CD14-positive monocyte (primary cell): ENCODE results near the gene ADGRF1. TPM values are rescaled to one million over a fixed set of nuclear protein-coding genes. Genes with fewer than 3 reads are reported as not detected.

Source experiments
- DNase-seq, 3 donors: peaks; one replicate each; pipeline ENCODE4 v3.0.0-alpha.2; 2011 to 2022
- H2AFZ ChIP-seq: 2 replicates; pipeline ENCODE4 v1.6.0; 2012; ENCODE audit warnings: mild to moderate bottlenecking, low read depth, low read length, inconsistent platforms; ENCODE audit not compliant: insufficient read depth, poor library complexity, severe bottlenecking
- H3K27ac ChIP-seq, 2 donors: 1 replicate in 1 of 2; 2 replicates in 1 of 2; pipeline ENCODE4 v1.5.1; 2012 to 2013; ENCODE audit warnings: low read length in 2 of 2, control low read depth in 1 of 2, inconsistent platforms in 1 of 2, low read depth in 1 of 2, mild to moderate bottlenecking in 1 of 2
- H3K27me3 ChIP-seq, 2 donors: one replicate each; pipeline versions ENCODE4 v1.6.0 to v1.6.1; 2011 to 2013; ENCODE audit warnings: low read length in 2 of 2; ENCODE audit not compliant: control insufficient read depth in 2 of 2, insufficient read depth in 2 of 2
- H3K36me3 ChIP-seq, 2 donors: replicated peaks in 1 of 2; 1 replicate in 1 of 2; 2 replicates in 1 of 2; pipeline versions ENCODE4 v1.5.1 to v1.6.1; 2012 to 2013; ENCODE audit warnings: low read length in 2 of 2, control low read depth in 1 of 2, inconsistent platforms in 1 of 2, mild to moderate bottlenecking in 1 of 2; ENCODE audit not compliant: insufficient read depth in 2 of 2, control insufficient read depth in 1 of 2
- H3K4me1 ChIP-seq, 2 donors: 1 replicate in 1 of 2; 2 replicates in 1 of 2; pipeline versions ENCODE4 v1.5.1 to v1.6.1; 2012 to 2013; ENCODE audit warnings: low read length in 2 of 2, control low read depth in 1 of 2, inconsistent platforms in 1 of 2, mild to moderate bottlenecking in 1 of 2, moderate library complexity in 1 of 2; ENCODE audit not compliant: insufficient read depth in 2 of 2, control insufficient read depth in 1 of 2
- H3K4me2 ChIP-seq: replicated peaks from 2 replicates; pipeline ENCODE3; 2012; ENCODE audit warnings: low read length, moderate library complexity, mild to moderate bottlenecking; ENCODE audit not compliant: poor library complexity, severe bottlenecking; ENCODE audit errors: extremely low read depth
- H3K4me3 ChIP-seq, 3 experiments: fragments of 200-600 bp in 1 of 3; sonication (generic) in 1 of 3; replicated peaks in 1 of 3; 1 replicate in 2 of 3; 2 replicates in 1 of 3; pipeline ENCODE4 v1.5.1; 2011 to 2013; ENCODE audit warnings: low read length in 3 of 3, mild to moderate bottlenecking in 3 of 3, control low read depth in 2 of 3, low read depth in 2 of 3, inconsistent platforms in 1 of 3, moderate library complexity in 1 of 3
- H3K79me2 ChIP-seq: 2 replicates; pipeline ENCODE4 v1.6.0; 2012; ENCODE audit warnings: mild to moderate bottlenecking, control low read depth, inconsistent platforms, low read length, moderate library complexity; ENCODE audit not compliant: insufficient read depth
- H3K9ac ChIP-seq: 2 replicates; pipeline ENCODE4 v1.6.0; 2017; ENCODE audit warnings: low read length, mild to moderate bottlenecking; ENCODE audit not compliant: insufficient read depth, poor library complexity, severe bottlenecking
- H3K9me3 ChIP-seq, 2 donors: replicated peaks in 1 of 2; 1 replicate in 1 of 2; 2 replicates in 1 of 2; pipeline versions ENCODE4 v1.5.1 to v1.6.1; 2012 to 2013; ENCODE audit warnings: low read length in 2 of 2, control low read depth in 1 of 2; ENCODE audit not compliant: control insufficient read depth in 1 of 2, insufficient read depth in 1 of 2
- H4K20me1 ChIP-seq: 2 replicates; pipeline ENCODE4 v1.6.0; 2012; ENCODE audit warnings: mild to moderate bottlenecking, low read length, control low read depth, moderate library complexity; ENCODE audit not compliant: insufficient read depth
- H3K27ac Mint-ChIP-seq, 7 donors: one replicate each; pipeline ENCODE4 v1.8.0; 2020; ENCODE audit warnings: mild to moderate bottlenecking in 7 of 7, mixed read lengths in 7 of 7, moderate library complexity in 6 of 7, inconsistent platforms in 2 of 7
- H3K27me3 Mint-ChIP-seq, 3 donors: one replicate each; pipeline ENCODE4 v1.8.0; 2021 to 2022; ENCODE audit warnings: low read depth in 3 of 3, mild to moderate bottlenecking in 3 of 3, mixed read lengths in 3 of 3, moderate library complexity in 3 of 3, inconsistent platforms in 1 of 3
- H3K36me3 Mint-ChIP-seq, 2 donors: one replicate each; pipeline ENCODE4 v1.8.0; 2020; ENCODE audit warnings: mixed read lengths in 2 of 2, inconsistent platforms in 1 of 2, mild to moderate bottlenecking in 1 of 2
- H3K4me1 Mint-ChIP-seq: one replicate; pipeline ENCODE4 v1.8.0; 2020; ENCODE audit warnings: mild to moderate bottlenecking, mixed read lengths
- H3K4me3 Mint-ChIP-seq, 2 donors: one replicate each; pipeline ENCODE4 v1.8.0; 2020; ENCODE audit warnings: mild to moderate bottlenecking in 2 of 2, mixed read lengths in 2 of 2, moderate library complexity in 1 of 2
- H3K9me3 Mint-ChIP-seq, 7 donors: one replicate each; pipeline ENCODE4 v1.8.0; 2020 to 2022; ENCODE audit warnings: mixed read lengths in 7 of 7, mild to moderate bottlenecking in 6 of 7, moderate library complexity in 6 of 7, inconsistent platforms in 2 of 7
- CTCF ChIP-seq: fragments of 200-600 bp; IDR thresholded peaks from one replicate; pipeline ENCODE4 v1.8.0; 2022; ENCODE audit warnings: antibody characterized with exemption, mild to moderate bottlenecking
- WGBS: methylation state at CpG from one replicate; pipeline ENCODE4 v1.1.5; 2013; ENCODE audit warnings: missing lambda C conversion rate; ENCODE audit not compliant: insufficient coverage; 5-methylcytosine and 5-hydroxymethylcytosine counted together
- intact Hi-C, 2 donors: fragments of 100-400 bp; cut with micrococcal nuclease; formaldehyde crosslinking; loops; one replicate each; pipeline versions ENCODE4 v1.15.0 to v1.15.1; 2023
- polyA plus RNA-seq, 3 donors: library from polyadenylated mRNA; depleted of rRNA in 1 of 3; unstranded in 2 of 3; stranded (reverse) in 1 of 3; fragments of 300-500 nt in 2 of 3; fragments of >200 nt in 1 of 3; fragmentation: Illumina TruSeq in 2 of 3; gene quantifications; 1 replicate in 2 of 3; 2 replicates in 1 of 3; pipeline ENCODE4 v1.2.3, GENCODE V29; 2012 to 2021

ADGRF1 gene
- polyA plus RNA-seq, 3 donors, result 0.03 TPM; not detected in 2

- intact Hi-C loops, result no loop called here
Observed at GRCh38 chr6:47032974-47033765, 9.0 kb downstream of the ADGRF1 start.

GRCh38 chr6:47031656-47032055, 10.5 kb downstream of the ADGRF1 start:
- Histone ChIP-seq H2AFZ (no peak overlapping the region), H3K27me3 (peaks cover 0 to 7% of the 10 kb centered on the region in 2 donors), H3K4me3 (no peak overlapping the region), H3K9me3 (no peaks in the 10 kb centered on the region), H3K9ac (no peak overlapping the region), H3K27ac (no peak overlapping the region), H4K20me1 (no peaks in the 10 kb centered on the region), H3K4me1 (no peaks in the 10 kb centered on the region), H3K36me3 (no peaks in the 10 kb centered on the region), H3K4me2 (no peak overlapping the region), H3K79me2 (no peaks in the 10 kb centered on the region)
- Mint-ChIP-seq H3K36me3 (no peaks in the 10 kb centered on the region), H3K4me3 (no peak overlapping the region), H3K9me3 (peaks cover 0 to 5% (median 0%) of the 10 kb centered on the region in 7 donors), H3K27ac (no peak overlapping the region), H3K4me1 (peaks cover 6% of the 10 kb centered on the region), H3K27me3 (peaks cover 0 to 9% (median 4%) of the 10 kb centered on the region in 3 donors)
- no CpG with 5 or more reads among the region's 3 CpGs for WGBS
- TF ChIP-seq CTCF, result no peak
- intact Hi-C loops, result no loop called here
- DNase-seq, result no peak

More at GRCh38 chr6:47032974-47033765, 9.0 kb downstream of the ADGRF1 start:
- no peaks in the 10 kb centered on the region for H3K36me3 ChIP-seq
- H3K27ac ChIP-seq, result no peak overlapping the region
- no peaks in the 10 kb centered on the region for H4K20me1 ChIP-seq
- H3K9ac ChIP-seq, result no peak overlapping the region
- peaks cover 0 to 5% (median 0%) of the 10 kb centered on the region in 7 donors for H3K9me3 Mint-ChIP-seq
- peaks cover 6% of the 10 kb centered on the region for H3K4me1 Mint-ChIP-seq
- peaks cover 0 to 7% of the 10 kb centered on the region in 2 donors for H3K27me3 ChIP-seq
- no peak overlapping the region for H3K27ac Mint-ChIP-seq
- H3K9me3 ChIP-seq, result no peaks in the 10 kb centered on the region
- DNase-seq, result no peak
- no peak for TF ChIP-seq CTCF
- H3K4me3 Mint-ChIP-seq, result no peak overlapping the region
- no peak overlapping the region for H2AFZ ChIP-seq
- no peak overlapping the region for H3K4me2 ChIP-seq
- H3K36me3 Mint-ChIP-seq, result no peaks in the 10 kb centered on the region
- H3K4me1 ChIP-seq, result no peaks in the 10 kb centered on the region
- H3K27me3 Mint-ChIP-seq, result peaks cover 0 to 9% (median 4%) of the 10 kb centered on the region in 3 donors
- no peaks in the 10 kb centered on the region for H3K79me2 ChIP-seq
- WGBS, result 96% methylated on average over 9 of the region's 12 CpGs
- H3K4me3 ChIP-seq, result no peak overlapping the region
